HG02610 (cell line): ENCODE results near the gene PPM1H.
"Not testable (repeated sequence)": the region's sequence is repeated elsewhere in the genome, so short reads cannot be mapped to it uniquely, and the experiment has no call there.

Experiments used
- ATAC-seq: cut with Tn5 transposase; IDR thresholded peaks from one replicate; pipeline ENCODE4 v1.9.1; 2021; ENCODE audit warnings: mild to moderate bottlenecking, moderate library complexity; ENCODE audit not compliant: unreplicated experiment

Gene PPM1H

DNA sequence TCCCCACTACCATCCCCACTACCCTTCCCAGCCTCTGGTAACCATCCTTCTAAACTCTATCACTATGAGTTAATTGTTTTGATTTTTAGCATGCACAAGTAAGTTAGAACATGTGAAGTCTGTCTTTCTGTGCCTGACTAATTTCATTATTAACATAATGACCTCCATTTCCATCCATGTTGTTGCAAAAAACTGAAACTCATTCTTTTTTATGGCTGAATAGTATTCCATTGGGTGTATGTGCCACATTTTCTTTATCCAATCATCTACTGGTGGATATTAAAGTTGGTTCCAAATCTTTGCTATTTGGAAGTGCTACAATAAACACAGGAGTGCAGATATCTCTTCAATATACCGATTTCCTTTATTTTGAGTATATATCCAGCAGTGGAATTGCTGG is 13.2 kb upstream of the PPM1H start:
- ATAC-seq, result no peak

GRCh38 chr12:62947364-62947763 is 12.4 kb upstream of the PPM1H start:
- no peak for ATAC-seq

DNA sequence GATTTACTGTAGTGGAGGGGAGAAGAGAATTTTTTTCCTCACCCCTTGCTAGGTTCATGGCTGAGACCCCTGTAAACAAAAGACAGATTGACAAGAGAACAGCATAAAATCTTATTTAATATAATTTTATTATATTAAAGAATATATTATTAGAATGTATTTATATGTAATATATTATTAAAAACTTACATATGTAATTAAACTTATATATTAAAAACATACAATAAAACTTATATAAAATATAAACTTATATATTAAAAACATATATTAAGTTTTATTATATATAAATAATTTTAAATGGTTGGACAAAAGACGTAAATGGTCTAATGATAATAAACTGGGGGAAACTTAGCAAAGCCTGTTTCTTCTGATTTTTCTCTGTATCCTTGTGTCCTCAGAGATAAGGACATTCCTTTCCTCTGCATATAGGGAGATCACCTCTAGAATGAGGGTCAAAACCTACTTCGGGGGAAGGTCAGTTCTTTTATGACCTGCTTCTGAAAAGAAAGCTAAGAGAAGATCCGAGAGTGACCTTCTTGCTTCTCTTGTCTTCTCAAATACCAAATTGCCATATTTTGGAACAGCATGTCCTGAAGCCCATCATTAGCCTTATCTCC is 8.9 kb upstream of the PPM1H start:
- no peak for ATAC-seq

DNA sequence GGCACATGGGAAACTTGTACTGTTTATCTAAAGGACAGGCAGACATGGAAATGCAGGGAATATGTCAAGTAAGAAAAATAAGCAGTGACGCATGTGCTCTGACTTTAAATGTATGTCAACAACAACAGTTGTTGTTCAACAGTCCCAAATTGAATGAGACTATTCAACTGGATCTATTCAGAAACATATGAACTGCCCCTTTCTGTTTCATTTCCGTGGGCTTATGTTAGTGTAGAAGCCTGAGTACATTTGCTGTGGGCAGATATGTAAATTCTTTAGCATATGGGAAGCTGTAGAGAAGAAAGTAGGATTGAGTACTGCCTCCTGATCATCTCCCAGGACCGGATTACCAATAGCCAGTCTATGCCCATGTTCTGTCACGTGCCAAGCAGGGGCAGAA is 7.4 kb upstream of the PPM1H start:
- not testable (repeated sequence) for ATAC-seq

DNA sequence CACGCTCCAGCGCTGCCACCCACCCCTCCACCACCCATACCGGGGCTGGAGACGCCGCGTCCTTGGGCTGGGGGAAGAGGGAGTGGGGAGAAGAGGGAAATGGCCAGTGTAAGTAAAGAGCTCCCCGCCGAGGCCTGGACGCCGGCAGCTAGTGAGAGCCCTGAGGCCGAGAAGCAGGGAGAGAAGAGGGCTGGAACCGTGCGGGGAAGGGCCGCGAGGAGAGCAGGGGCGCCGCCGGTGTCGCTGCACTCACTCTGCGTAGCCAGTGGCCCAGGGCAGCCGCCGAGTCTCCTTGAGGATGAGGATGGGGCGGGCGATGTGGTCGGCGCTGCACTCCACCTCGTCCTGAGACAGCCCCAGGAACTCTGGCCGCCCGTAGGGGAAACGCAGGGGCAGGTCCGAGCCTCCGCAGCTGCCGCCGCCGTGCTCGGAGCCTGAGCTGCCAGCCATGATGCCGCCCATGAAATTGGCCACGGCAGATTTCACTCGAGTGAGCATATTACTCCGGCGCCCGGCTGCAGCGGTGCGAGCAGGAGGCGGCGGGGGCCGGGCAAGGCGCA is 631 bp downstream of the PPM1H start:
- peak; percentile 30 for ATAC-seq

- no peak for ATAC-seq
These were observed 1.2 kb downstream of the PPM1H start for GRCh38 chr12:62933602-62934238.

- ATAC-seq, result no peak
These were observed 1.7 kb downstream of the PPM1H start for GRCh38 chr12:62933220-62933601.

- ATAC-seq, result no peak
These were observed 3.5 kb downstream of the PPM1H start for GRCh38 chr12:62931477-62931876.

GRCh38 chr12:62930546-62931425 is 4.2 kb downstream of the PPM1H start:
- ATAC-seq, result no peak

DNA sequence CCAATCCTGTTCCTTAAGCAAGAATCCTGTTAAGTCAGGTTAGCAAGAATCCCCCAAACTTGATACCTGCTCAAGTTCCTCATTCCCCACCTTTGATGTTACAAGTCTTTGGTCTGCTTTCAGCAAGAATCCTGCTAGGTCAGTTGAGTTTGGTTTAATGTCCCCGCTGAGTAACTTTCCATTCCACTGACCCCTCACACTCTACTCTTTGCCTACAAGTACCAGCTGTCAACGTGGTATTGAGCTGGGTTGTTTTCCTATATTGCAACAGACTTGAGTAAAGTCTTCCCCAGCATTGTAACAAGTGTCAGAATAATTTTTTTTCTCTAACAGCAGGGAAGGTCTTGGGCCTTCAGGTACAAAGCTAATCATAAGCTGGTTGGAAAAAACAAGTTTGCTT is 6.3 kb downstream of the PPM1H start:
- ATAC-seq, result no peak

DNA sequence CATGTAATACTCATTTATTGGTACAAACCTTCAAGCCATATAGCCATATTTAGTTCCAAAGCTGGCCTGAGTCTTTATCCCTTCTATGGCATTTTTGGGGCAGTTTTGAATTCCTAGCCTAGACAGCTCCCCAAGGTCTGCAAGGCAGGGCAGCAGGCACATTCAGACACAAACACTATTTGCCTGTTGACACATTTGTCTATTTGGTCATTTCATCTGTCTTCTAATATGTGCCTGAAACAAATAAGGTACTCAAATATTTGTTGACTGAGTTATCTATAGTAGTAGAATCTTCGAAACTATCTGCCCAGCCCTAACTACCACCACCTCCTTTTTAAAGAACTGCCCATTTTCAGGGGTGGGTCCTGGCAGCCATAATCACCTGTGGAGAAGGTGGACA is 9.3 kb downstream of the PPM1H start:
- ATAC-seq, result no peak

GRCh38 chr12:62924084-62924483 is 10.9 kb downstream of the PPM1H start:
- no peak for ATAC-seq

GRCh38 chr12:62922539-62922938 is 12.4 kb downstream of the PPM1H start:
- ATAC-seq, result no peak

DNA sequence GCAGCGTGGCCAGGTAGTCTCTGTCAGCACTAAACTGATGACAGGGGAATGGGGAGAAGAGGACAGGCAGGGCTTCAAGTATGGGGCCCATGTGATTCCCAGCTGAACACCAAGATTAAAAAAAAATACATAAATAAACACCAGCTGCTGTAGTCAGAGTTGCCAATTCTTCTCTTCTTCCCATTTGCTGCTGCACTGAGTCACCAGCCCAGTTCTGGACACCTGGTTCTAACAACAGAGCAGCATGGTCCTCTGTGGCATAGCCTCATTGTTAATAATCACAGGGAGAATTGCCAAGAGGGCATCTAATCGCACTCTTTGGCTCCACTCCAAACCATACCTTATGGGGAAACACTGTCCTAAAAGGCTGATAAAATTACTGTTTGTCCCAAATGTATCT is 15.1 kb downstream of the PPM1H start:
- no peak for ATAC-seq

DNA sequence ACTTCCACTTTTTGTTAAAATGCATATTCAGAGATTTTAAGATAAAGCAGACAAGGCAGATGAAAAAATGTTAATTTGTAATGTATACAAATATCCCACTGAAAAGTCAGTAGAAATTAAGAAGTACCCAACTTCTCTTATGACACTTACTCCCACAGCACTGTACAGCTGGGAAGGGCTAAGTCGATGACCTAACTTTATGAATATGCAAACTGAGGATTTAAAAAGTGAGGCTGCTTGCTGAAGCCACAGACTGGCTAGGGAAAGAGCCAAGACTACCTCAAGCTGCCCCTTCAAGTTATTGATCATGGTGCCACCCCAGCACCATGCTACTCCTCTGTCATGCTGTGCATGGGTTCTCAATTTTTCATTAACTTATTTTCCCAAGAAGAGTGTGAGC is 17.0 kb downstream of the PPM1H start:
- ATAC-seq, result no peak

DNA sequence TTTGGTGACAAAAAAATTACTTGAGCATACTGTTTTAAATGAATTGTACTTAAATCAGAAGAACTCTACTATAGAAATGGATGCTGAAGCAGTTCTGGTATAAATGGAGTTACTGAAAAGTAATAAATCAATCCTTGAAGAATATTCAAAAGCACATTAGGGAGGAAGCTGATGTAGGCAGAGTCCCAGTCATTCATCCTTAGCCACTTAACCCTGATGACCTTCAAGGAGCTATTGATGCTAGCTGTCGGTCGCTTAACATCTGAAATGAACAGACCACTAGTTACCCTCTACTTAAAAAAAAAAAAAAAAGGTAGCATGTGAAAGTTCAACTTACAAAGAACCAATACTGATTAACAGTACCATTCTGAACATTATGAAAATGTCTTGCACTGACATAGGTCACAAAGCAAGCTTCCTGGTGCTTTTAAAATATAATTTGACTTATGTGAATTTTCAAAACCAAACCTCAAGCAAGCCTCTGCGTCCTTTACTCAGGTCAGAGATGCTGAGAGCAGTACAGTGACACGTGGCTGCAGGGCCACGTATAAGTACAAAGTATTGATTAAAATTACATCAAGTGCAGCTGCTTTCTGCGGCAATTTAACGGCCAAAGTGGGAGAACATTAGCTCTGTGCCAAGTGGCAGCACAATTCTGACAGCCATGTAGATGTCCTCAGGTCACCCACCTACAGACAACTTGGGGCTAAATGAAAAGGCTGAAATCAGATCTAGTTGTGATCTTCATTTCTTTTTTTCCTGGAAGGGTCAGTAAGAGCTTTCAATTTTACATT is 18.1 kb downstream of the PPM1H start:
- ATAC-seq, result no peak

GRCh38 chr12:62915204-62915529 is 19.8 kb downstream of the PPM1H start:
- ATAC-seq, result no peak

DNA sequence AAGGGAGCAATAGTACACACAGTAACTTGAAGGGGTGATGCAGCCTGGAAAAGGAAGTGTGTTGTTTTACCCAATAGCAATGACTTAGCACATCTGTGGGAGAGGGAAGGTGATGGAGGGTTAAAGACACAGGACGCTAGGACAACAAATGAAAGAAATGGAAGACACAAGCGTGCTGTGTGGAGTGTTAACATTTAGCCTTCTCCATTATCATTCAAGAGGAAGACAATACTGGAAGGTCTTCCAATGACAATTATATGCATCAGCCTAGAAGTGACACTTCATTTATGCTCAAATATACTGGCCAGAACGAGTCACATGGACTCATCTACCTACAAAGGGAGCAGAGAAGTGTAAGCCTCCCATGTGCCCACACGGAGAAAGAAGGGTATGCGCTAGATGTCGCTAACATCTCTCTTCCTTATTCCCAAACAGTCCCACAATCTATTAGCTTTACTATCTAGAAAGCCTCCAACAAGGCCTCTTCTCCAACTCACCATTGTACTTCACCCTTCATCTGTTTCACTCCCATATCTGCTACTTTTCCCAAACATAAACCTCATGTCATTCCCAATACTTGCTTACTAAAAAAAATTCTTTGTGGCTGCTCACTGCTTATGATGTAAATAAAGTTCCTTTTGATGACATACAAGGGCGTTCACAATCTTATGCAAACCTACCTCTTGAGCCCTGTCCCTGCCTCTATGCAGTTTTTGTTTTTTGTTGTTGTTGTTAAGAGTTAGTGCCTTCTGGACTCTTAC is 20.3 kb downstream of the PPM1H start:
- no peak for ATAC-seq

DNA sequence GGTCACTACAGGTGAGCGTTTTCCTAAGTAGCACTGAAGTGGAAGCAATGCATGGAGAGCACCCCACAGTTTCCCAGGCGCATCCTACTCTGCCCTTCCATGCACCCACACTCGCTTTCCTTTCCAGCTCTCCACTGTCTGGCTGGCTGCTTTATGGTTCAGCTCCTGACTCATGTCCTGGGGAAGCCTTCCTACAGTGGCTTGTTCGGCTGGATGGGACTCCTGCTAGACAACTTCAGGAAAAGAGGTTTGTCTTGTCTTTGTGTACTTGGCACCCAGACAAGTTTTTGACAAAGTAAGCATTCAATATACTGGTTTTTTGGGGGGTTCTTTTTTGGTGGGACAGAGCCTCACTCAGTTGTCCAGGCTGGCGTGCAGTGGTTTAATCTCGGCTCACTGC is 21.6 kb downstream of the PPM1H start:
- no peak for ATAC-seq

DNA sequence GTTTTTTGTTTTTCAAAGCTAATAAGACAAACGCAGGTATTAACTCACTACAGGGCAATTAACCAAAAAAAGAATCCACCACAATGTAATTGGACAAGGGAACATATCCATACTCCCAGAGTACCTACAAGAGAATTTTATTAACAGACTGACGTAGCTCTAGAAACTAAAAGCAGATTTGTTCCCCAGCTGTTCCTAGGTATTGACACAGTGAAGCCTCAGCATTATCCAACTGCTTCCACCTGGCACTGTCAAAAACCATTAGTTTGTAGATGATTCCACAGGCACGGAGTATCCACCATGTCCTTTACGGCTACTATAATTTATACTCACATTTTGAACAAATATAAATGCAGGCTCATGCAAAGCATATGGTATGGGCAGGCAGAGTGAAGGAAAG is 22.3 kb downstream of the PPM1H start:
- ATAC-seq, result no peak
